HEK293 (cell line): ENCODE data around the gene MXI1.

Source experiments
- KLF9 ChIP-seq: fragments of 450-650 bp; formaldehyde crosslinking; IDR thresholded peaks from 2 replicates; pipeline ENCODE4 v1.5.1; 2016; ENCODE audit warnings: missing biosample characterization, missing genetic modification characterization, low read depth
- TCF7L2 ChIP-seq: IDR thresholded peaks from 2 replicates; pipeline ENCODE4 v1.6.1; 2011; ENCODE audit warnings: low read depth, mild to moderate bottlenecking, inconsistent platforms, low read length, moderate library complexity, borderline replicate concordance
- YY1 ChIP-seq: fragments of 450-650 bp; formaldehyde crosslinking; IDR thresholded peaks from 2 replicates; pipeline ENCODE4 v1.5.1; 2018; ENCODE audit warnings: missing biosample characterization, missing genetic modification characterization
- ZNF274 ChIP-seq, 2 experiments: fragments of 200-500 bp in 1 of 2; fragments of 450-650 bp in 1 of 2; sonication (Bioruptor generic) in 1 of 2; formaldehyde crosslinking in 1 of 2; IDR thresholded peaks; 2 replicates each; pipeline versions ENCODE4 v1.5.1 to v1.6.1; 2014 to 2016; ENCODE audit warnings: borderline replicate concordance in 1 of 2, inconsistent platforms in 1 of 2, low read length in 1 of 2, missing biosample characterization in 1 of 2, missing genetic modification characterization in 1 of 2
- ZNF302 ChIP-seq: fragments of 450-650 bp; formaldehyde crosslinking; IDR thresholded peaks from 2 replicates; pipeline ENCODE4 v1.5.1; 2016; ENCODE audit warnings: missing biosample characterization, missing genetic modification characterization, low read depth
- ZNF521 ChIP-seq: fragments of 450-650 bp; formaldehyde crosslinking; IDR thresholded peaks from 2 replicates; pipeline ENCODE4 v1.5.1; 2017; ENCODE audit warnings: missing biosample characterization, mild to moderate bottlenecking, missing genetic modification characterization
- ZNF555 ChIP-seq: fragments of 450-650 bp; formaldehyde crosslinking; conservative IDR thresholded peaks from 2 replicates; pipeline ENCODE4 v1.5.1; 2017; ENCODE audit warnings: missing biosample characterization, mild to moderate bottlenecking, missing genetic modification characterization, inconsistent platforms
- ZNF670 ChIP-seq: fragments of 450-650 bp; formaldehyde crosslinking; IDR thresholded peaks from 2 replicates; pipeline ENCODE4 v1.5.1; 2016; ENCODE audit warnings: missing biosample characterization, missing genetic modification characterization, low read depth
- TF ChIP-seq, protein P1 (sequence below): fragments of 450-650 bp; formaldehyde crosslinking; IDR thresholded peaks from 2 replicates; pipeline ENCODE4 v1.5.1; 2016; ENCODE audit warnings: missing biosample characterization, missing genetic modification characterization
- TF ChIP-seq, protein P2 (sequence below): fragments of 450-650 bp; formaldehyde crosslinking; IDR thresholded peaks from 2 replicates; pipeline ENCODE4 v1.5.1; 2016; ENCODE audit warnings: missing biosample characterization, missing genetic modification characterization
- TF ChIP-seq, protein P3 (sequence below): fragments of 450-650 bp; formaldehyde crosslinking; IDR thresholded peaks from 2 replicates; pipeline ENCODE4 v1.5.1; 2017; ENCODE audit warnings: missing biosample characterization, mild to moderate bottlenecking, missing genetic modification characterization, moderate library complexity
- TF ChIP-seq, protein P4 (sequence below): fragments of 450-650 bp; formaldehyde crosslinking; IDR thresholded peaks from 2 replicates; pipeline ENCODE4 v1.5.1; 2016; ENCODE audit warnings: missing biosample characterization, missing genetic modification characterization
- TF ChIP-seq, protein P5 (sequence below): fragments of 450-650 bp; formaldehyde crosslinking; IDR thresholded peaks from 2 replicates; pipeline ENCODE4 v1.5.1; 2016; ENCODE audit warnings: missing biosample characterization, missing genetic modification characterization, low read depth
- TF ChIP-seq, protein P6 (sequence below): fragments of 450-650 bp; formaldehyde crosslinking; IDR thresholded peaks from 2 replicates; pipeline ENCODE4 v1.5.1; 2016; ENCODE audit warnings: missing biosample characterization, missing genetic modification characterization

DNA sequence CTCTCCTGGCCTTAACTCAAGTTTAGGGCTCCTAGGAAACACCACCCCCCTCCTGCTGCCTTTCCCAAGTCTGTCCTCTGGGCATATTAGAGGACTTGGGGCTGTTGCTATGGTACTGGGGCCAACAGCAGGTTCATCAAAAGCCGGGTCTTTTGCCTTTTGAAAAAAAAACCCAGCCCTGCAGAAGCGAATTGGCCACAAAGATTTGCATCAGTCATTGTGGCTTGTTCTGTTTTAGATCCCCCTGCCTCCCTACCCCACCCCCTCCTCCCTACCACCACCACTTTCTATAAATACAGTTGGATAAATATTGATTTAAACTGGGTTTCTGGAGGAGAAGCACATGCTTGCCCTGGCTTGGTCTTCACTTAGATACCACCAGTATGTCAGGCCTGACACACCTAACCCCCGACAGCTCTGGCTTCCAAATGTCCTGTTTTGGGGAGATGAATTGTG lies 7.0 kb downstream of the MXI1 start:
- TF ChIP-seq, protein P1, sequence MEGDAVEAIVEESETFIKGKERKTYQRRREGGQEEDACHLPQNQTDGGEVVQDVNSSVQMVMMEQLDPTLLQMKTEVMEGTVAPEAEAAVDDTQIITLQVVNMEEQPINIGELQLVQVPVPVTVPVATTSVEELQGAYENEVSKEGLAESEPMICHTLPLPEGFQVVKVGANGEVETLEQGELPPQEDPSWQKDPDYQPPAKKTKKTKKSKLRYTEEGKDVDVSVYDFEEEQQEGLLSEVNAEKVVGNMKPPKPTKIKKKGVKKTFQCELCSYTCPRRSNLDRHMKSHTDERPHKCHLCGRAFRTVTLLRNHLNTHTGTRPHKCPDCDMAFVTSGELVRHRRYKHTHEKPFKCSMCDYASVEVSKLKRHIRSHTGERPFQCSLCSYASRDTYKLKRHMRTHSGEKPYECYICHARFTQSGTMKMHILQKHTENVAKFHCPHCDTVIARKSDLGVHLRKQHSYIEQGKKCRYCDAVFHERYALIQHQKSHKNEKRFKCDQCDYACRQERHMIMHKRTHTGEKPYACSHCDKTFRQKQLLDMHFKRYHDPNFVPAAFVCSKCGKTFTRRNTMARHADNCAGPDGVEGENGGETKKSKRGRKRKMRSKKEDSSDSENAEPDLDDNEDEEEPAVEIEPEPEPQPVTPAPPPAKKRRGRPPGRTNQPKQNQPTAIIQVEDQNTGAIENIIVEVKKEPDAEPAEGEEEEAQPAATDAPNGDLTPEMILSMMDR (tag by site-specific recombination): no peak
- TF ChIP-seq ZNF302 (tag by site-specific recombination): no peak
- TF ChIP-seq ZNF521 (tag by site-specific recombination): no peak
- no peak for TF ChIP-seq ZNF274 (IDR thresholded peaks at IDR 0.05; ENCODE audit: low read length)
- no peak for TF ChIP-seq ZNF274 (tag by site-specific recombination; IDR thresholded peaks at IDR 0.05; ENCODE audit: borderline replicate concordance)
- TF ChIP-seq, protein P2, sequence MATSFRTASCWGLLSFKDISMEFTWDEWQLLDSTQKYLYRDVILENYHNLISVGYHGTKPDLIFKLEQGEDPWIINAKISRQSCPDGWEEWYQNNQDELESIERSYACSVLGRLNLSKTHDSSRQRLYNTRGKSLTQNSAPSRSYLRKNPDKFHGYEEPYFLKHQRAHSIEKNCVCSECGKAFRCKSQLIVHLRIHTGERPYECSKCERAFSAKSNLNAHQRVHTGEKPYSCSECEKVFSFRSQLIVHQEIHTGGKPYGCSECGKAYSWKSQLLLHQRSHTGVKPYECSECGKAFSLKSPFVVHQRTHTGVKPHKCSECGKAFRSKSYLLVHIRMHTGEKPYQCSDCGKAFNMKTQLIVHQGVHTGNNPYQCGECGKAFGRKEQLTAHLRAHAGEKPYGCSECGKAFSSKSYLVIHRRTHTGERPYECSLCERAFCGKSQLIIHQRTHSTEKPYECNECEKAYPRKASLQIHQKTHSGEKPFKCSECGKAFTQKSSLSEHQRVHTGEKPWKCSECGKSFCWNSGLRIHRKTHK (tag by site-specific recombination): no peak
- TF ChIP-seq, protein P3, sequence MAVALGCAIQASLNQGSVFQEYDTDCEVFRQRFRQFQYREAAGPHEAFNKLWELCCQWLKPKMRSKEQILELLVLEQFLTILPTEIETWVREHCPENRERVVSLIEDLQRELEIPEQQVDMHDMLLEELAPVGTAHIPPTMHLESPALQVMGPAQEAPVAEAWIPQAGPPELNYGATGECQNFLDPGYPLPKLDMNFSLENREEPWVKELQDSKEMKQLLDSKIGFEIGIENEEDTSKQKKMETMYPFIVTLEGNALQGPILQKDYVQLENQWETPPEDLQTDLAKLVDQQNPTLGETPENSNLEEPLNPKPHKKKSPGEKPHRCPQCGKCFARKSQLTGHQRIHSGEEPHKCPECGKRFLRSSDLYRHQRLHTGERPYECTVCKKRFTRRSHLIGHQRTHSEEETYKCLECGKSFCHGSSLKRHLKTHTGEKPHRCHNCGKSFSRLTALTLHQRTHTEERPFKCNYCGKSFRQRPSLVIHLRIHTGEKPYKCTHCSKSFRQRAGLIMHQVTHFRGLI: no peak
- no peak for TF ChIP-seq KLF9
- TF ChIP-seq YY1 (tag by site-specific recombination): no peak
- TF ChIP-seq ZNF555 (tag by site-specific recombination): no peak
- TF ChIP-seq, protein P4, sequence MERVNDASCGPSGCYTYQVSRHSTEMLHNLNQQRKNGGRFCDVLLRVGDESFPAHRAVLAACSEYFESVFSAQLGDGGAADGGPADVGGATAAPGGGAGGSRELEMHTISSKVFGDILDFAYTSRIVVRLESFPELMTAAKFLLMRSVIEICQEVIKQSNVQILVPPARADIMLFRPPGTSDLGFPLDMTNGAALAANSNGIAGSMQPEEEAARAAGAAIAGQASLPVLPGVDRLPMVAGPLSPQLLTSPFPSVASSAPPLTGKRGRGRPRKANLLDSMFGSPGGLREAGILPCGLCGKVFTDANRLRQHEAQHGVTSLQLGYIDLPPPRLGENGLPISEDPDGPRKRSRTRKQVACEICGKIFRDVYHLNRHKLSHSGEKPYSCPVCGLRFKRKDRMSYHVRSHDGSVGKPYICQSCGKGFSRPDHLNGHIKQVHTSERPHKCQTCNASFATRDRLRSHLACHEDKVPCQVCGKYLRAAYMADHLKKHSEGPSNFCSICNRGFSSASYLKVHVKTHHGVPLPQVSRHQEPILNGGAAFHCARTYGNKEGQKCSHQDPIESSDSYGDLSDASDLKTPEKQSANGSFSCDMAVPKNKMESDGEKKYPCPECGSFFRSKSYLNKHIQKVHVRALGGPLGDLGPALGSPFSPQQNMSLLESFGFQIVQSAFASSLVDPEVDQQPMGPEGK (tag by site-specific recombination): no peak
- TF ChIP-seq ZNF670 (tag by site-specific recombination): no peak
- TF ChIP-seq, protein P5, sequence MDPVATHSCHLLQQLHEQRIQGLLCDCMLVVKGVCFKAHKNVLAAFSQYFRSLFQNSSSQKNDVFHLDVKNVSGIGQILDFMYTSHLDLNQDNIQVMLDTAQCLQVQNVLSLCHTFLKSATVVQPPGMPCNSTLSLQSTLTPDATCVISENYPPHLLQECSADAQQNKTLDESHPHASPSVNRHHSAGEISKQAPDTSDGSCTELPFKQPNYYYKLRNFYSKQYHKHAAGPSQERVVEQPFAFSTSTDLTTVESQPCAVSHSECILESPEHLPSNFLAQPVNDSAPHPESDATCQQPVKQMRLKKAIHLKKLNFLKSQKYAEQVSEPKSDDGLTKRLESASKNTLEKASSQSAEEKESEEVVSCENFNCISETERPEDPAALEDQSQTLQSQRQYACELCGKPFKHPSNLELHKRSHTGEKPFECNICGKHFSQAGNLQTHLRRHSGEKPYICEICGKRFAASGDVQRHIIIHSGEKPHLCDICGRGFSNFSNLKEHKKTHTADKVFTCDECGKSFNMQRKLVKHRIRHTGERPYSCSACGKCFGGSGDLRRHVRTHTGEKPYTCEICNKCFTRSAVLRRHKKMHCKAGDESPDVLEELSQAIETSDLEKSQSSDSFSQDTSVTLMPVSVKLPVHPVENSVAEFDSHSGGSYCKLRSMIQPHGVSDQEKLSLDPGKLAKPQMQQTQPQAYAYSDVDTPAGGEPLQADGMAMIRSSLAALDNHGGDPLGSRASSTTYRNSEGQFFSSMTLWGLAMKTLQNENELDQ (tag by site-specific recombination): no peak
- TF ChIP-seq TCF7L2: no peak
- TF ChIP-seq, protein P6, sequence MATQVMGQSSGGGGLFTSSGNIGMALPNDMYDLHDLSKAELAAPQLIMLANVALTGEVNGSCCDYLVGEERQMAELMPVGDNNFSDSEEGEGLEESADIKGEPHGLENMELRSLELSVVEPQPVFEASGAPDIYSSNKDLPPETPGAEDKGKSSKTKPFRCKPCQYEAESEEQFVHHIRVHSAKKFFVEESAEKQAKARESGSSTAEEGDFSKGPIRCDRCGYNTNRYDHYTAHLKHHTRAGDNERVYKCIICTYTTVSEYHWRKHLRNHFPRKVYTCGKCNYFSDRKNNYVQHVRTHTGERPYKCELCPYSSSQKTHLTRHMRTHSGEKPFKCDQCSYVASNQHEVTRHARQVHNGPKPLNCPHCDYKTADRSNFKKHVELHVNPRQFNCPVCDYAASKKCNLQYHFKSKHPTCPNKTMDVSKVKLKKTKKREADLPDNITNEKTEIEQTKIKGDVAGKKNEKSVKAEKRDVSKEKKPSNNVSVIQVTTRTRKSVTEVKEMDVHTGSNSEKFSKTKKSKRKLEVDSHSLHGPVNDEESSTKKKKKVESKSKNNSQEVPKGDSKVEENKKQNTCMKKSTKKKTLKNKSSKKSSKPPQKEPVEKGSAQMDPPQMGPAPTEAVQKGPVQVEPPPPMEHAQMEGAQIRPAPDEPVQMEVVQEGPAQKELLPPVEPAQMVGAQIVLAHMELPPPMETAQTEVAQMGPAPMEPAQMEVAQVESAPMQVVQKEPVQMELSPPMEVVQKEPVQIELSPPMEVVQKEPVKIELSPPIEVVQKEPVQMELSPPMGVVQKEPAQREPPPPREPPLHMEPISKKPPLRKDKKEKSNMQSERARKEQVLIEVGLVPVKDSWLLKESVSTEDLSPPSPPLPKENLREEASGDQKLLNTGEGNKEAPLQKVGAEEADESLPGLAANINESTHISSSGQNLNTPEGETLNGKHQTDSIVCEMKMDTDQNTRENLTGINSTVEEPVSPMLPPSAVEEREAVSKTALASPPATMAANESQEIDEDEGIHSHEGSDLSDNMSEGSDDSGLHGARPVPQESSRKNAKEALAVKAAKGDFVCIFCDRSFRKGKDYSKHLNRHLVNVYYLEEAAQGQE: no peak
